Measurements from ENCODE around the gene CASP9. TPM values are rescaled to one million over a fixed set of nuclear protein-coding genes. Genes with fewer than 3 reads are reported as not detected.

Gene CASP9
- total RNA-seq, 1 experiment from 2014 or later, result 15.9 TPM

GRCh38 chr1:15557008-15557407 lies 33.0 kb upstream of the CASP9 start:
- H2BK15ac ChIP-seq (ENCODE audit: low read depth, low read length), result no peak overlapping the region
- H3K14ac ChIP-seq (ENCODE audit: insufficient read depth, low read length), result no peak overlapping the region
- no peaks in the 10 kb centered on the region for H3K4me1 ChIP-seq (ENCODE audit: insufficient read depth, low read length)
- no peak overlapping the region for H2AFZ ChIP-seq (ENCODE audit: low read length)
- no peak overlapping the region for H3K27ac ChIP-seq (ENCODE audit: insufficient read length, low read depth, low read length)
- no peak overlapping the region for H3K56ac ChIP-seq (ENCODE audit: insufficient read length, low read depth, low read length)
- Mint-ChIP-seq H3K27ac (no peak overlapping the region), H3K36me3 (ENCODE audit: insufficient read depth in 1 of 3, low read depth in 3 of 3) (peaks cover 2 to 27% (median 12%) of the 10 kb centered on the region in 3 experiments; a peak in 6 of 7 replicates), H3K4me3 (no peak overlapping the region), H3K4me1 (no peaks in the 10 kb centered on the region), H3K27me3 (ENCODE audit: low read depth) (no peaks in the 10 kb centered on the region), H3K9me3 (no peaks in the 10 kb centered on the region)
- no peak overlapping the region for H3T11ph ChIP-seq (ENCODE audit: low read length)
- no CpG with 5 or more reads among the region's 2 CpGs for WGBS (ENCODE audit: extremely low coverage, insufficient read length, low lambda C conversion rate)
- H2BK20ac ChIP-seq (ENCODE audit: low read depth, low read length, poor library complexity, severe bottlenecking), result no peak overlapping the region
- H3K23ac ChIP-seq (ENCODE audit: insufficient read length, low read depth, low read length), result no peak overlapping the region
- H3K27me3 ChIP-seq (ENCODE audit: insufficient read depth, low read length), result no peaks in the 10 kb centered on the region
- H3K4ac ChIP-seq (ENCODE audit: low read depth, low read length), result no peak overlapping the region
- DNase-seq, result no peak
- no peak overlapping the region for H2BK12ac ChIP-seq (ENCODE audit: insufficient read length, low read depth, low read length)
- no peak overlapping the region for H2BK120ac ChIP-seq (ENCODE audit: low read depth, low read length, poor library complexity, severe bottlenecking)
- no peak overlapping the region for H2AK5ac ChIP-seq (ENCODE audit: insufficient read length, low read length)
- H2BK5ac ChIP-seq (ENCODE audit: insufficient read length, low read length), result no peak overlapping the region
- no peak overlapping the region for H4K5ac ChIP-seq (ENCODE audit: insufficient read length, low read depth, low read length)
- H3K79me2 ChIP-seq (ENCODE audit: insufficient read depth, low read length), result no peaks in the 10 kb centered on the region
- H3K4me2 ChIP-seq (ENCODE audit: insufficient read depth, insufficient read length, low read length), result no peak overlapping the region
- no peak overlapping the region for H4K91ac ChIP-seq (ENCODE audit: insufficient read length, low read depth, low read length)
- H3K23me2 ChIP-seq (ENCODE audit: insufficient read length, low read depth, low read length, poor library complexity, severe bottlenecking), result no peaks in the 10 kb centered on the region
- H3K9ac ChIP-seq (ENCODE audit: extremely low read depth, insufficient read length, low read length), result no peak overlapping the region
- no peaks in the 10 kb centered on the region for H3K79me1 ChIP-seq (ENCODE audit: insufficient read depth, low read depth, low read length, poor library complexity, severe bottlenecking)
- H4K20me1 ChIP-seq (ENCODE audit: control insufficient read depth, insufficient read depth, insufficient read length), result no peaks in the 10 kb centered on the region
- H3K9me3 ChIP-seq (ENCODE audit: control insufficient read depth, low read depth, low read length), result no peaks in the 10 kb centered on the region
- H3K18ac ChIP-seq (ENCODE audit: insufficient read length, low read depth, low read length), result no peak overlapping the region
- no peak for TF ChIP-seq CTCF (conservative IDR thresholded peaks at IDR 0.05)
- H4K8ac ChIP-seq (replicated peaks; ENCODE audit: insufficient read length, low read depth, low read length), result no peak overlapping the region
